CD14-positive monocyte (primary cell): ENCODE results near the gene CEACAM7. TPM values are rescaled to one million over a fixed set of nuclear protein-coding genes. Genes with fewer than 3 reads are reported as not detected.

Source experiments
- DNase-seq, 3 donors: peaks; one replicate each; pipeline ENCODE4 v3.0.0-alpha.2; 2011 to 2022
- H2AFZ ChIP-seq: 2 replicates; pipeline ENCODE4 v1.6.0; 2012; ENCODE audit warnings: mild to moderate bottlenecking, low read depth, low read length, inconsistent platforms; ENCODE audit not compliant: insufficient read depth, poor library complexity, severe bottlenecking
- H3K27ac ChIP-seq, 2 donors: 1 replicate in 1 of 2; 2 replicates in 1 of 2; pipeline ENCODE4 v1.5.1; 2012 to 2013; ENCODE audit warnings: low read length in 2 of 2, control low read depth in 1 of 2, inconsistent platforms in 1 of 2, low read depth in 1 of 2, mild to moderate bottlenecking in 1 of 2
- H3K27me3 ChIP-seq, 2 donors: one replicate each; pipeline versions ENCODE4 v1.6.0 to v1.6.1; 2011 to 2013; ENCODE audit warnings: low read length in 2 of 2; ENCODE audit not compliant: control insufficient read depth in 2 of 2, insufficient read depth in 2 of 2
- H3K36me3 ChIP-seq, 2 donors: replicated peaks in 1 of 2; 1 replicate in 1 of 2; 2 replicates in 1 of 2; pipeline versions ENCODE4 v1.5.1 to v1.6.1; 2012 to 2013; ENCODE audit warnings: low read length in 2 of 2, control low read depth in 1 of 2, inconsistent platforms in 1 of 2, mild to moderate bottlenecking in 1 of 2; ENCODE audit not compliant: insufficient read depth in 2 of 2, control insufficient read depth in 1 of 2
- H3K4me1 ChIP-seq, 2 donors: 1 replicate in 1 of 2; 2 replicates in 1 of 2; pipeline versions ENCODE4 v1.5.1 to v1.6.1; 2012 to 2013; ENCODE audit warnings: low read length in 2 of 2, control low read depth in 1 of 2, inconsistent platforms in 1 of 2, mild to moderate bottlenecking in 1 of 2, moderate library complexity in 1 of 2; ENCODE audit not compliant: insufficient read depth in 2 of 2, control insufficient read depth in 1 of 2
- H3K4me2 ChIP-seq: replicated peaks from 2 replicates; pipeline ENCODE3; 2012; ENCODE audit warnings: low read length, moderate library complexity, mild to moderate bottlenecking; ENCODE audit not compliant: poor library complexity, severe bottlenecking; ENCODE audit errors: extremely low read depth
- H3K4me3 ChIP-seq, 3 experiments: fragments of 200-600 bp in 1 of 3; sonication (generic) in 1 of 3; replicated peaks in 1 of 3; 1 replicate in 2 of 3; 2 replicates in 1 of 3; pipeline ENCODE4 v1.5.1; 2011 to 2013; ENCODE audit warnings: low read length in 3 of 3, mild to moderate bottlenecking in 3 of 3, control low read depth in 2 of 3, low read depth in 2 of 3, inconsistent platforms in 1 of 3, moderate library complexity in 1 of 3
- H3K79me2 ChIP-seq: 2 replicates; pipeline ENCODE4 v1.6.0; 2012; ENCODE audit warnings: mild to moderate bottlenecking, control low read depth, inconsistent platforms, low read length, moderate library complexity; ENCODE audit not compliant: insufficient read depth
- H3K9ac ChIP-seq: 2 replicates; pipeline ENCODE4 v1.6.0; 2017; ENCODE audit warnings: low read length, mild to moderate bottlenecking; ENCODE audit not compliant: insufficient read depth, poor library complexity, severe bottlenecking
- H3K9me3 ChIP-seq, 2 donors: replicated peaks in 1 of 2; 1 replicate in 1 of 2; 2 replicates in 1 of 2; pipeline versions ENCODE4 v1.5.1 to v1.6.1; 2012 to 2013; ENCODE audit warnings: low read length in 2 of 2, control low read depth in 1 of 2; ENCODE audit not compliant: control insufficient read depth in 1 of 2, insufficient read depth in 1 of 2
- H4K20me1 ChIP-seq: 2 replicates; pipeline ENCODE4 v1.6.0; 2012; ENCODE audit warnings: mild to moderate bottlenecking, low read length, control low read depth, moderate library complexity; ENCODE audit not compliant: insufficient read depth
- H3K27ac Mint-ChIP-seq, 7 donors: one replicate each; pipeline ENCODE4 v1.8.0; 2020; ENCODE audit warnings: mild to moderate bottlenecking in 7 of 7, mixed read lengths in 7 of 7, moderate library complexity in 6 of 7, inconsistent platforms in 2 of 7
- H3K27me3 Mint-ChIP-seq, 3 donors: one replicate each; pipeline ENCODE4 v1.8.0; 2021 to 2022; ENCODE audit warnings: low read depth in 3 of 3, mild to moderate bottlenecking in 3 of 3, mixed read lengths in 3 of 3, moderate library complexity in 3 of 3, inconsistent platforms in 1 of 3
- H3K36me3 Mint-ChIP-seq, 2 donors: one replicate each; pipeline ENCODE4 v1.8.0; 2020; ENCODE audit warnings: mixed read lengths in 2 of 2, inconsistent platforms in 1 of 2, mild to moderate bottlenecking in 1 of 2
- H3K4me1 Mint-ChIP-seq: one replicate; pipeline ENCODE4 v1.8.0; 2020; ENCODE audit warnings: mild to moderate bottlenecking, mixed read lengths
- H3K4me3 Mint-ChIP-seq, 2 donors: one replicate each; pipeline ENCODE4 v1.8.0; 2020; ENCODE audit warnings: mild to moderate bottlenecking in 2 of 2, mixed read lengths in 2 of 2, moderate library complexity in 1 of 2
- H3K9me3 Mint-ChIP-seq, 7 donors: one replicate each; pipeline ENCODE4 v1.8.0; 2020 to 2022; ENCODE audit warnings: mixed read lengths in 7 of 7, mild to moderate bottlenecking in 6 of 7, moderate library complexity in 6 of 7, inconsistent platforms in 2 of 7
- CTCF ChIP-seq: fragments of 200-600 bp; IDR thresholded peaks from one replicate; pipeline ENCODE4 v1.8.0; 2022; ENCODE audit warnings: antibody characterized with exemption, mild to moderate bottlenecking
- WGBS: methylation state at CpG from one replicate; pipeline ENCODE4 v1.1.5; 2013; ENCODE audit warnings: missing lambda C conversion rate; ENCODE audit not compliant: insufficient coverage; 5-methylcytosine and 5-hydroxymethylcytosine counted together
- intact Hi-C, 2 donors: fragments of 100-400 bp; cut with micrococcal nuclease; formaldehyde crosslinking; loops; one replicate each; pipeline versions ENCODE4 v1.15.0 to v1.15.1; 2023
- polyA plus RNA-seq, 3 donors: library from polyadenylated mRNA; depleted of rRNA in 1 of 3; unstranded in 2 of 3; stranded (reverse) in 1 of 3; fragments of 300-500 nt in 2 of 3; fragments of >200 nt in 1 of 3; fragmentation: Illumina TruSeq in 2 of 3; gene quantifications; 1 replicate in 2 of 3; 2 replicates in 1 of 3; pipeline ENCODE4 v1.2.3, GENCODE V29; 2012 to 2021

The CEACAM7 gene
- polyA plus RNA-seq, 3 donors, result not detected

DNA sequence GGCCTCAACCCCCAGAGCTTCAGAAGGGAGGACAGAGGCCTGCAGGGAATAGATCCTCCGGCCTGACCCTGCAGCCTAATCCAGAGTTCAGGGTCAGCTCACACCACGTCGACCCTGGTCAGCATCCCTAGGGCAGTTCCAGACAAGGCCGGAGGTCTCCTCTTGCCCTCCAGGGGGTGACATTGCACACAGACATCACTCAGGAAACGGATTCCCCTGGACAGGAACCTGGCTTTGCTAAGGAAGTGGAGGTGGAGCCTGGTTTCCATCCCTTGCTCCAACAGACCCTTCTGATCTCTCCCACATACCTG lies 19.4 kb upstream of the CEACAM7 start:
- Histone ChIP-seq H3K9me3 (no peaks in the 10 kb centered on the region), H3K9ac (no peak overlapping the region), H2AFZ (no peak overlapping the region), H3K27ac (no peak overlapping the region), H3K27me3 (peaks cover 0 to 4% of the 10 kb centered on the region in 2 donors), H3K4me3 (no peak overlapping the region), H3K79me2 (no peaks in the 10 kb centered on the region), H3K4me1 (peaks cover 0 to 3% of the 10 kb centered on the region in 2 donors), H3K4me2 (no peak overlapping the region), H4K20me1 (no peaks in the 10 kb centered on the region), H3K36me3 (no peaks in the 10 kb centered on the region)
- Mint-ChIP-seq H3K4me1 (peaks cover 5% of the 10 kb centered on the region), H3K27ac (no peak overlapping the region), H3K4me3 (no peak overlapping the region), H3K9me3 (no peaks in the 10 kb centered on the region), H3K36me3 (no peaks in the 10 kb centered on the region), H3K27me3 (peaks cover 6 to 26% (median 21%) of the 10 kb centered on the region in 3 donors)
- TF ChIP-seq CTCF, result no peak
- 78% methylated on average over 4 of the region's 5 CpGs for WGBS
- intact Hi-C loops, result loop anchor here in 1 of 2 donors (5.0 kb wide), 1 partner anchor 40 kb away; no protein-coding TSS in a partner anchor
- no peak for DNase-seq

DNA sequence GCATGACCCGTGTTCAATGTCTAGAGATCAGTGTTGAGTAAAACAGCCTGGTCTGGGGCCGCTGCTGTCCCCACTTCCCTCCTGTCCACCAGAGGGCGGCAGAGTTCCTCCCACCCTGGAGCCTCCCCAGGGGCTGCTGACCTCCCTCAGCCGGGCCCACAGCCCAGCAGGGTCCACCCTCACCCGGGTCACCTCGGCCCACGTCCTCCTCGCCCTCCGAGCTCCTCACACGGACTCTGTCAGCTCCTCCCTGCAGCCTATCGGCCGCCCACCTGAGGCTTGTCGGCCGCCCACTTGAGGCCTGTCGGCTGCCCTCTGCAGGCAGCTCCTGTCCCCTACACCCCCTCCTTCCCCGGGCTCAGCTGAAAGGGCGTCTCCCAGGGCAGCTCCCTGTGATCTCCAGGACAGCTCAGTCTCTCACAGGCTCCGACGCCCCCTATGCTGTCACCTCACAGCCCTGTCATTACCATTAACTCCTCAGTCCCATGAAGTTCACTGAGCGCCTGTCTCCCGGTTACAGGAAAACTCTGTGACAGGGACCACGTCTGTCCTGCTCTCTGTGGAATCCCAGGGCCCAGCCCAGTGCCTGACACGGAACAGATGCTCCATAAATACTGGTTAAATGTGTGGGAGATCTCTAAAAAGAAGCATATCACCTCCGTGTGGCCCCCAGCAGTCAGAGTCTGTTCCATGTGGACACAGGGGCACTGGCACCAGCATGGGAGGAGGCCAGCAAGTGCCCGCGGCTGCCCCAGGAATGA lies 18.9 kb upstream of the CEACAM7 start:
- H3K27ac ChIP-seq, result no peak overlapping the region
- no peaks in the 10 kb centered on the region for H4K20me1 ChIP-seq
- H3K9me3 Mint-ChIP-seq, result no peaks in the 10 kb centered on the region
- peak overlapping the region; percentile 74 for H3K4me2 ChIP-seq
- peak overlapping the region; percentile 72 for H2AFZ ChIP-seq
- H3K36me3 Mint-ChIP-seq, result no peaks in the 10 kb centered on the region
- 18% methylated on average over 26 of the region's 26 CpGs for WGBS
- H3K4me3 ChIP-seq, result peak overlapping the region in 2 of 3 experiments; percentile 26 to 65
- H3K27ac Mint-ChIP-seq, result peak overlapping the region in 2 of 7 donors; percentile 45 to 77
- no peak overlapping the region for H3K9ac ChIP-seq
- no peaks in the 10 kb centered on the region for H3K9me3 ChIP-seq
- peak; percentile 50 to 62 (median 56) for DNase-seq
- H3K4me1 Mint-ChIP-seq, result peaks cover 5% of the 10 kb centered on the region
- intact Hi-C loops, result loop anchor here in 1 of 2 donors (5.0 kb wide), 1 partner anchor 40 kb away; no protein-coding TSS in a partner anchor
- H3K4me1 ChIP-seq, result peaks cover 0 to 3% of the 10 kb centered on the region in 2 donors
- peak overlapping the region; percentile 79 to 89 for H3K4me3 Mint-ChIP-seq
- H3K36me3 ChIP-seq, result no peaks in the 10 kb centered on the region
- no peaks in the 10 kb centered on the region for H3K79me2 ChIP-seq
- H3K27me3 ChIP-seq, result peaks cover 0 to 6% of the 10 kb centered on the region in 2 donors
- H3K27me3 Mint-ChIP-seq, result peaks cover 8 to 28% (median 22%) of the 10 kb centered on the region in 3 donors
- peak; percentile 100 for TF ChIP-seq CTCF
